Tibial nerve (tissue), 4 donors: ENCODE measurements around the gene ARID1B. TPM values are rescaled to one million over a fixed set of nuclear protein-coding genes. Genes with fewer than 3 reads are reported as not detected.
"Not testable (repeated sequence)": the region's sequence is repeated elsewhere in the genome, so short reads cannot be mapped to it uniquely, and the experiment has no call there.

Experiments
- DNase-seq, 2 donors: peaks; one replicate each; pipeline ENCODE4 v3.0.0-alpha.2; 2019; ENCODE audit warnings: low spot score in 2 of 2
- H3K27ac ChIP-seq, 4 donors: fragments of 200-600 bp; sonication (generic) in 3 of 4; one replicate each; pipeline ENCODE4 v1.5.1; 2017 to 2019; ENCODE audit warnings: mild to moderate bottlenecking in 1 of 4
- H3K27me3 ChIP-seq, 2 donors: fragments of 200-600 bp; sonication (generic) in 1 of 2; one replicate each; pipeline versions ENCODE4 v1.5.1 to v1.6.0; 2017 to 2019
- H3K36me3 ChIP-seq, 3 donors: fragments of 200-600 bp; sonication (generic); one replicate each; pipeline ENCODE4 v1.5.1; 2018 to 2019
- H3K4me1 ChIP-seq, 4 donors: fragments of 200-600 bp; sonication (generic) in 3 of 4; one replicate each; pipeline ENCODE4 v1.5.1; 2017 to 2019
- H3K4me3 ChIP-seq, 4 donors: fragments of 200-600 bp; sonication (generic) in 3 of 4; one replicate each; pipeline ENCODE4 v1.5.1; 2017 to 2019; ENCODE audit warnings: mild to moderate bottlenecking in 1 of 4, moderate library complexity in 1 of 4
- H3K9me3 ChIP-seq, 4 donors: fragments of 200-600 bp; sonication (generic) in 3 of 4; one replicate each; pipeline ENCODE4 v1.5.1; 2017 to 2019
- EP300 ChIP-seq, 2 donors: sonication (generic); formaldehyde crosslinking; IDR thresholded peaks; one replicate each; pipeline ENCODE4 v1.6.1; 2017; ENCODE audit warnings: antibody characterized with exemption in 2 of 2, mild to moderate bottlenecking in 1 of 2
- POLR2A ChIP-seq, 2 donors: fragments of 450-650 bp; IDR thresholded peaks; one replicate each; pipeline ENCODE4 v1.6.1; 2017; ENCODE audit warnings: antibody characterized with exemption in 2 of 2, mild to moderate bottlenecking in 2 of 2, moderate library complexity in 2 of 2
- WGBS, 2 donors: methylation state at CpG; one replicate each; pipeline ENCODE4 v1.1.5; 2018; 5-methylcytosine and 5-hydroxymethylcytosine counted together
- total RNA-seq, 4 donors: library from RNA; depleted of rRNA; stranded (reverse); fragments of >200 nt; gene quantifications; one replicate each; pipeline ENCODE4 v1.1.0, GENCODE V29; 2016
- TF ChIP-seq, protein P1 (sequence below), 5 experiments: fragments of 200-600 bp in 3 of 5; fragments of 450-650 bp in 2 of 5; sonication (generic) in 3 of 5; IDR thresholded peaks; one replicate each; pipeline ENCODE4 v1.5.1; 2016 to 2019; ENCODE audit warnings: antibody characterized with exemption in 5 of 5, mild to moderate bottlenecking in 3 of 5, moderate library complexity in 2 of 5

Gene ARID1B
- total RNA-seq, 4 donors from 2014 or later = 91.5 to 123 (median 110) TPM

DNA sequence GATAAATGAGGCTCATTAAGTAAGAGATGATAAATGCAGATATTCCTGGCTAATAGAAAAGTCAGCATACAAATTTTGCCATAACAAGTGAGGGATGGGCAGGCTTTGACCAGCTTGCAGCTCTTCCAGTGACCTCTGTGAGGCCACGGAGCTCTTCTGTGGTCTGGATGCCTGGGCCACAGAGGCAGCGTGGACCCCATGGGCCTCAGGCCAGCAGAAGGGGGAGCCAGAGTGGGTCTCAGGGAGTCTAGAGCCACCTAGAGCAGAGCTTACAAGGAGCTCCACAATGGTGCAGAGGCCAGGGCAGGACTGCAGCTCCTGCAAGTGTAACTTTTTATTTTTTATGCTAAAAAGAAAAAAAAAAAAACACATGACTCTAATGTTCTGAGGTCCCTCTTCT, 165.1 kb downstream of the ARID1B start:
- peaks cover 0 to 80% (median 11%) of the 10 kb centered on the region in 4 donors for H3K4me1 ChIP-seq
- no peak for DNase-seq
- H3K4me3 ChIP-seq = no peak overlapping the region
- no peak overlapping the region for H3K27ac ChIP-seq
- no peak for TF ChIP-seq POLR2A (IDR thresholded peaks at IDR 0.05)
- no peak for TF ChIP-seq EP300 (IDR thresholded peaks at IDR 0.05)
- TF ChIP-seq, protein P1, sequence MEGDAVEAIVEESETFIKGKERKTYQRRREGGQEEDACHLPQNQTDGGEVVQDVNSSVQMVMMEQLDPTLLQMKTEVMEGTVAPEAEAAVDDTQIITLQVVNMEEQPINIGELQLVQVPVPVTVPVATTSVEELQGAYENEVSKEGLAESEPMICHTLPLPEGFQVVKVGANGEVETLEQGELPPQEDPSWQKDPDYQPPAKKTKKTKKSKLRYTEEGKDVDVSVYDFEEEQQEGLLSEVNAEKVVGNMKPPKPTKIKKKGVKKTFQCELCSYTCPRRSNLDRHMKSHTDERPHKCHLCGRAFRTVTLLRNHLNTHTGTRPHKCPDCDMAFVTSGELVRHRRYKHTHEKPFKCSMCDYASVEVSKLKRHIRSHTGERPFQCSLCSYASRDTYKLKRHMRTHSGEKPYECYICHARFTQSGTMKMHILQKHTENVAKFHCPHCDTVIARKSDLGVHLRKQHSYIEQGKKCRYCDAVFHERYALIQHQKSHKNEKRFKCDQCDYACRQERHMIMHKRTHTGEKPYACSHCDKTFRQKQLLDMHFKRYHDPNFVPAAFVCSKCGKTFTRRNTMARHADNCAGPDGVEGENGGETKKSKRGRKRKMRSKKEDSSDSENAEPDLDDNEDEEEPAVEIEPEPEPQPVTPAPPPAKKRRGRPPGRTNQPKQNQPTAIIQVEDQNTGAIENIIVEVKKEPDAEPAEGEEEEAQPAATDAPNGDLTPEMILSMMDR (IDR thresholded peaks at IDR 0.05) = no peak
- no peaks in the 10 kb centered on the region for H3K36me3 ChIP-seq
- H3K27me3 ChIP-seq = no peaks in the 10 kb centered on the region
- H3K9me3 ChIP-seq = no peaks in the 10 kb centered on the region
- WGBS, 2 donors = 94 to 100% methylated on average over 2 of the region's 2 CpGs

DNA sequence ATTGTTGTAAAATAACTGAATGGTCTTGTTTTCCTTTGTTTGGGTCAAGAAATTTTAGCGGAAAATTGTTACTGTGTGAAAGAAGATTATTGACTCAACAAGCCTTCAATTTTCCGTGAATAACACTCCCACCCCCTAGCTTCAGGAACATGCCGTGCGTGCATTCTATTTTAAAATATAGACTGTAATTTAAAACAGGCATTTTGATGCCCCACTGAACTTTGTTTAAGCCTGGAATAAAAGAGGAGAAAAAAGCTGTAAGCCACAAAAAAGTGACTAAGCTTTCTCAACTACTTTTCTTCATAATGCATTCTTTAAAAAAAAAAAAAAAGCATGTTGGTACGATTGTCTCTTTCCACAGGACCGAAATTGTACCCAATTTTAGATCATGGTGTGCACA, 166.0 kb downstream of the ARID1B start:
- no peaks in the 10 kb centered on the region for H3K9me3 ChIP-seq
- WGBS, 2 donors = 58 to 63% methylated on average over 6 of the region's 6 CpGs
- no peak overlapping the region for H3K4me3 ChIP-seq
- DNase-seq = no peak
- peaks cover 0 to 80% (median 14%) of the 10 kb centered on the region in 4 donors for H3K4me1 ChIP-seq
- TF ChIP-seq, protein P1 (IDR thresholded peaks at IDR 0.05) = no peak
- TF ChIP-seq POLR2A (IDR thresholded peaks at IDR 0.05) (no peak), EP300 (IDR thresholded peaks at IDR 0.05) (no peak)
- no peaks in the 10 kb centered on the region for H3K36me3 ChIP-seq
- no peak overlapping the region for H3K27ac ChIP-seq
- H3K27me3 ChIP-seq = no peaks in the 10 kb centered on the region

DNA sequence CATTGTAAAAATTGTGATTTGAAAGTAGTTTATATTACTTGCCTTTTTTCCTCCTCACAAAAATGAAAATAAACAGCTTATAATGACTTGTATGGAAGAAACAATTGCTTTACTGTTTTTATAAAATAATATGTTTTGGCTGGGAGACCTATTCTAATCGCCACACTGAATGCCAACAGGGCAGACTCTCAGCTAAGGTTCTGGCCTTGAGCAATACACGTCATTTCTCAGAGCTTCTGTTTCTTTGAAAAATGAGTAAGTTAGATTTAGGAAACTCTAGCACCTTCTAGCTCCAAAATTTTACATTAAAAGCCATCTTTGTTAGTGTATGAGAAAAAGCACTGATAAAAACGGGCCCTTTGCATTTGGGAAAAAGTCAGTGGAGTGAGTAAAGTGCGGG, 166.6 kb downstream of the ARID1B start:
- TF ChIP-seq EP300 (IDR thresholded peaks at IDR 0.05) = no peak
- no peak for TF ChIP-seq POLR2A (IDR thresholded peaks at IDR 0.05)
- TF ChIP-seq, protein P1 (IDR thresholded peaks at IDR 0.05) = no peak
- no peak overlapping the region for H3K27ac ChIP-seq
- H3K27me3 ChIP-seq = no peaks in the 10 kb centered on the region
- H3K9me3 ChIP-seq = no peaks in the 10 kb centered on the region
- DNase-seq = no peak
- 65 to 70% methylated on average over 4 of the region's 4 CpGs for WGBS, 2 donors
- no peaks in the 10 kb centered on the region for H3K36me3 ChIP-seq
- H3K4me3 ChIP-seq = no peak overlapping the region
- H3K4me1 ChIP-seq = peaks cover 0 to 77% (median 14%) of the 10 kb centered on the region in 4 donors

DNA sequence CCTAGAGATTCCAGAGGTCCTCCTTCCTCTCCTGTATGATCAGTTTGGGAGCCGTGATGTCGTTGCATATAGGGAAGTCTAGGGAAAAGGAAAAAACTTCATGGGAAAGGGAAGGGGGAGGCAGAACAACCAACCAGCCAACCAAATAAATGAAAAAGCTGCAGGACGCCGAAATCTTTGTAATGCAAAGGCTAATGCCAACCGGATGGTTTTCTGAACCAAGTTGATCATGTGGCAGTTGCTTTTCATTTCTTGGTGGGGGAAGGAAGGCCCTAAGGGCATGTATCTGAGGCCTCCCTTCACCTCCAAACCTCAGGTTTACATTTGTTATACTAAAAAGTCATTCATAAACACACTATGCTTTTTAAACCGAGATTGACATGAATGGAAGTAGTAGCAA, 167.2 kb downstream of the ARID1B start:
- H3K36me3 ChIP-seq = no peaks in the 10 kb centered on the region
- no peak overlapping the region for H3K4me3 ChIP-seq
- 87 to 92% methylated on average over 6 of the region's 6 CpGs for WGBS, 2 donors
- no peak for DNase-seq
- TF ChIP-seq, protein P1 (IDR thresholded peaks at IDR 0.05) = no peak
- no peak for TF ChIP-seq POLR2A (IDR thresholded peaks at IDR 0.05)
- no peaks in the 10 kb centered on the region for H3K9me3 ChIP-seq
- H3K4me1 ChIP-seq = peaks cover 0 to 77% (median 14%) of the 10 kb centered on the region in 4 donors
- no peak overlapping the region for H3K27ac ChIP-seq
- no peaks in the 10 kb centered on the region for H3K27me3 ChIP-seq

DNA sequence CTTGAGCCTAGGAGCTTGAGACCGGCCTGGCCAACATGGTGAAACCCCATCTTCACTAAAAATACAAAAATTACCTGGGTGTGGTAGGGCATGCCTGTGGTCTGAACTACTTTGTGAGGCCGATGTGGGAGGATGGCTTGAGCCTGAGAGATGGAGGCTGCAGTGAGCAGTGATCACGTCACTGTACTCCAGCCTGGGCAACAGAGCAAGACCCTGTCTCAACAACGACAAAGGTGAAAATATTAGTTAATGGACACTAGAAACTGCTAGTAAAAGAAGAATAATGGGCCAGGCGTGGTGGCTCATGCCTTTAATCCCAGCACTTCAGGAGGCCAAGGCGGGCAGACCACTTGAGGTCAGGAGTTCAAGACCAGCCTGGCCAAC, 168.6 kb downstream of the ARID1B start:
- H3K27me3 ChIP-seq, DNase-seq, H3K9me3 ChIP-seq, H3K36me3 ChIP-seq, H3K27ac ChIP-seq, H3K4me3 ChIP-seq: not testable (repeated sequence)
- WGBS, 2 donors = 97 to 98% methylated on average over 6 of the region's 6 CpGs
- H3K4me1 ChIP-seq = peaks cover 0 to 66% (median 10%) of the 10 kb centered on the region in 4 donors

DNA sequence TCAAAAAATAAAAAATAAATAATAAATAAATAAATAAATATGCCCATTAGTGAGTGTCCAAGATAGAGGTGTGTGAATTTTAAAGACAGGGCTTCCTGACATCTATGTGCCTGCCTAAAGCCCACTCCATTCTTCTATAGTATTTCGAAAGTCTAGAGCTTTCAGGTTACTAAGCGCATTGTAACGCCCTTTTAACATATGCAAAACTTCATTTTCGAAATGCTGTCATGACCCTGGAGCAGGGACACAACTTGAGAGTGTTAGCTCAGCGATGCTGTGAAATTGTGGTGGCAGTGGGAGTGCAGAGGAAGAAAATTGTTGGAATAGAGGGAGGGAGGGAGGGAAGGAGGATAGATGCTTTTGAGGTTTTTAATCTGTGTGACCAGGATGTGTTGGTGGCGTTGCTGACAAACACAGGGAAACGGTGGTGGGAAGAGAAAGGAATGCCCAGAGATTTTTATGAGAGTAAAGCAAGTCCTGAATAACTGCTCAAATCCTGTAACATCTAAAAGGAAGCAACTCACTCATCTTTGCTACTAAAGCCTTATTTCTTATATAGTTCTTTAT, 169.3 kb downstream of the ARID1B start:
- TF ChIP-seq POLR2A (IDR thresholded peaks at IDR 0.05) (no peak), EP300 (IDR thresholded peaks at IDR 0.05) (no peak)
- TF ChIP-seq, protein P1 (IDR thresholded peaks at IDR 0.05) = no peak
- WGBS, 2 donors = 73 to 74% methylated on average over 7 of the region's 7 CpGs
- no peaks in the 10 kb centered on the region for H3K36me3 ChIP-seq

More for the DNA sequence above, 169.3 kb downstream of the ARID1B start:
- no peak for DNase-seq
- Histone ChIP-seq H3K27ac (no peak overlapping the region), H3K27me3 (no peaks in the 10 kb centered on the region), H3K4me3 (no peak overlapping the region), H3K4me1 (peaks cover 0 to 60% (median 8%) of the 10 kb centered on the region in 4 donors), H3K9me3 (no peaks in the 10 kb centered on the region)
